ENCODE data around the gene LPAR3.

Gene LPAR3

DNA sequence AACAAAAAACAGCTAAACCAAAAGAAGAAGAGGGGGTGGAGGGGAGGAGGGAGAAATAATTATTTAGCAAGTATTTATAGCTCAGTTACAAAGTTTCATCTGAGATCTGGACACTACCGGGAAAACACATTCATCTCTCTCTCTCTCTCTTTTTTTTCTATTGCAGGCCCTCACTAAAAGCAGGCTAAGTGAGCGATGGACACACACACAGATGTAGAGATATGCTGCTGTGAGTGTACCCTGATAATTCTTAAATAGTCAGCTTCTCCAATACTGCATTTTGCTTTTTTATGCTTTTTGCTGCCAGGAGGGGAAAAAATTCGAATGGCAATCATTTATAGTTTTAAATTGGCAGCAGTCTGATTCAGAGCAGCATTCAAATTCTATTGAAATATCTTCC is 65.0 kb downstream of the LPAR3 start:
- DNase-seq (ENCODE audit: low read depth, low spot score): no peak

GRCh38 chr1:84827555-84827954 is 65.5 kb downstream of the LPAR3 start:
- no peak for DNase-seq (ENCODE audit: low read depth, low spot score)

GRCh38 chr1:84825161-84825560 is 67.8 kb downstream of the LPAR3 start:
- DNase-seq (ENCODE audit: low read depth, low spot score): no peak

- no peak for DNase-seq (ENCODE audit: low read depth, low spot score)
These were observed 69.0 kb downstream of the LPAR3 start for GRCh38 chr1:84823991-84824390.

GRCh38 chr1:84823511-84823910 is 69.5 kb downstream of the LPAR3 start:
- no peak for DNase-seq (ENCODE audit: low read depth, low spot score)

DNA sequence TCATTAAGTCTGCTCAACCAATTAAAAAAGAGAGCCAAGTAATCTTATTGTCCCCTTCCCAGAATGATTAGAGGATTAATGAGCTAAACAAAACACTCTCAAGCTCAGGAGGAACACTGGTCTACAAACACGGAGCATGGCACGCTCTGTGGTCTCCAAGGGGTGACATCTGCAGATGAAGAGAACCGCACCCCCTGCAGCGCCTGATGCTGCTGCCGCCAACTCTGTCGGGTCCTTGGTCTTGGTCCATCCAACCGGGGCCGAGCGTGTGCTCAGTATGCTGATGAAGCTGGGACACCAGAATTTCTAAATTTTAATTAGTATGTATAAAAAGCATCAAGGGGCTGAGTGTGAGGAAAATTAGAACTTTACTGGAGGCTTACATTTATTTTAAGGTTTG is 82.7 kb downstream of the LPAR3 start:
- no peak for DNase-seq (ENCODE audit: low read depth, low spot score)

GRCh38 chr1:84809023-84809422 is 84.0 kb downstream of the LPAR3 start:
- DNase-seq (ENCODE audit: low read depth, low spot score): no peak

GRCh38 chr1:84803604-84804003 is 89.4 kb downstream of the LPAR3 start:
- DNase-seq (ENCODE audit: low read depth, low spot score): no peak

DNA sequence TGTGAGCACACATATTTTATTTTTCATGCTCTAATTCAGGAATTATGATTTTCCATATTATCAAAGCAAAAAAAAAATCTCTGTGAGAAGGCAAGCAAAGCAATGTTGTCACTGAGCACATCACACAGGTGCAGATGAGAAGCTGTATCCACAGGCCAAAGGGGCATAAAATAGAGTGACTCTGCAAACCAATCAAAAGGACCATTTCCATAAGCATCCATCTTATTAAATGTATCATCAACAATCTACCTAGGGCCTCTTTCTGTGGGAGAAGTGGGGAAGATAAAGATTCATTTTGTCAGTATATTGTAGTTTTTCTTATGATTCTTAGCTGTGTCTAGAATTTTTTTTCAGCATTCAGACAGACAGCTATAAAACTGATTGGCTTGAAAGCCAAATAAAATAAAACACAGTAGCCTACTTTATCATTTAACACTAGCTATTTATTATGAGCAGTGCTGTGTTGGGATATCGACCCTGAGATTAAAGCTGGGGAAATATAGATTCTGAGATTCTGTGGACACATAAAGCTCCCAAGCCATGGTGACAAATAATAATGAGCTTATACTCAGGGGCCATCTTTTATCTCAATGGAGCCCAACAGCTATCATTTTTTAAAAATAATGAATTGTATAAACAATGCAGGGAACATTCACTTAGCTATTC is 90.3 kb downstream of the LPAR3 start:
- DNase-seq (ENCODE audit: low read depth, low spot score): no peak

DNA sequence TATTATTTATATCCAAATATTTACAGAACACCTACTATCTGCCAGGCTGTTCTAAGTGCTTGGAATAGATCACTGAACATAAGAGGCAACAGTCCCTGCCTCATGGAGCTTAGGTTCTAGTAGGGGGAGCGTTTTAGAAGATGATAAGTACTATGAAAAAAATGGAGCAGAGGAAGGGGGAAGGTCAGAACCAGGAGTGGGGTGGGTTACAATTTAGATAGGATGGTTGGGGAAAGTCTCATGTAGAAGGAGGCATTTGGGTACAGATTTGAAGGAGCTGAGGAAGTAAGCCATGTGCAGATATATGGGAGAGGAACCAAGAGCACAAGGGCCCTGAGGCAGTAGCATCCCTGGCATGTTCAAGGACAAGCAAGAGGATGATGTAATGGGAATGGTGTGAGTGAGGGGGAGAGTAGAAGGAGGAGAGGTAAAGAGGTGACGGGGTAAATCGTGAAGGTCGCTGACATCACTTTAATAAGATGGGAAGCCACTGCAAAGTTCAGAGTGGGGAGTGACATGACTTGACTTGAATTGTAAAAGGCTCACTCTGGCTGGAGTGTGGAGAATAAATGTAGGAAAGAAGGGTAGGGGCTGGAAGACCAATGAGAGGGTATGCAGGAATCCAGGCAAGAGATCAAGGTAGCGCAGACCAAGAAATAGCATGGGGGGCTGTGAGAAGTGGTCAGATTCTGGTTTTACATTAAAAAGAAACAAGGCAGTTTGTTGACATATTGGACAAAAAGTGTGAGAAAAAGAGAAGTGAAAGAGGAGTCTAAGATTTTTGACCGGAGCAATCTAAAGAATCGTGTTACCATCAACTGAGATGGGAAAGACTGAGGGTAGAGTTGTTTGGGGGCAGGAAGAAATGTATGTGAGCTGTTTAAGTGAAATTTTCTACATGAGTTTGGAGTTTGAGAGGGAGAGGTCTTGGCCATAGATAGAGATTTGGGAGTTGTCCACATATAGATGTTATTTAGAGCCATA is 92.6 kb downstream of the LPAR3 start:
- DNase-seq (ENCODE audit: low read depth, low spot score): no peak

GRCh38 chr1:84797603-84798002 is 95.4 kb downstream of the LPAR3 start:
- DNase-seq (ENCODE audit: low read depth, low spot score): no peak

GRCh38 chr1:84795966-84796600 is 96.9 kb downstream of the LPAR3 start:
- no peak for DNase-seq (ENCODE audit: low read depth, low spot score)

- no peak for DNase-seq (ENCODE audit: low read depth, low spot score)
These were observed 97.8 kb downstream of the LPAR3 start for GRCh38 chr1:84795213-84795612.

GRCh38 chr1:84792421-84792820 is 100.6 kb downstream of the LPAR3 start:
- DNase-seq (ENCODE audit: low read depth, low spot score): no peak

DNA sequence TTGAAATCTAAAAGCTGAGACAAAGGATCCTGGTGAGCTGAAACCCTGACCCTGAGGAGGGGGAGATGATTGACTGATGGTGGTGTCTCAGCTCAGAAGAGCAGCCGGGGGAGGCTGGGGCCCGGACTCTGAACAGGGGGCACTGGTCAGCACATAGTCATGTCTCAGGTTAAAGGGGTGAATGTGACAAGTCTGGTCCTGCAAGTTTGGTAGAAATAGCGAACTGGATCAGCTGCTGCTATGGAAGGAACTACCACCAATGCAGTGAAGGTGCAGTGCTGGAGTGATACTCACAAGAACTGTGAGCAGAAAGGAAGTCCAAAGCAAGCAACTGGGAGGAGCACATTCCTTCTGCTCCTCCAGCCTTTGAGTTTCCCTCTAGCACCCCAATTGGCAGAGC is 104.0 kb downstream of the LPAR3 start:
- no peak for DNase-seq (ENCODE audit: low read depth, low spot score)

DNA sequence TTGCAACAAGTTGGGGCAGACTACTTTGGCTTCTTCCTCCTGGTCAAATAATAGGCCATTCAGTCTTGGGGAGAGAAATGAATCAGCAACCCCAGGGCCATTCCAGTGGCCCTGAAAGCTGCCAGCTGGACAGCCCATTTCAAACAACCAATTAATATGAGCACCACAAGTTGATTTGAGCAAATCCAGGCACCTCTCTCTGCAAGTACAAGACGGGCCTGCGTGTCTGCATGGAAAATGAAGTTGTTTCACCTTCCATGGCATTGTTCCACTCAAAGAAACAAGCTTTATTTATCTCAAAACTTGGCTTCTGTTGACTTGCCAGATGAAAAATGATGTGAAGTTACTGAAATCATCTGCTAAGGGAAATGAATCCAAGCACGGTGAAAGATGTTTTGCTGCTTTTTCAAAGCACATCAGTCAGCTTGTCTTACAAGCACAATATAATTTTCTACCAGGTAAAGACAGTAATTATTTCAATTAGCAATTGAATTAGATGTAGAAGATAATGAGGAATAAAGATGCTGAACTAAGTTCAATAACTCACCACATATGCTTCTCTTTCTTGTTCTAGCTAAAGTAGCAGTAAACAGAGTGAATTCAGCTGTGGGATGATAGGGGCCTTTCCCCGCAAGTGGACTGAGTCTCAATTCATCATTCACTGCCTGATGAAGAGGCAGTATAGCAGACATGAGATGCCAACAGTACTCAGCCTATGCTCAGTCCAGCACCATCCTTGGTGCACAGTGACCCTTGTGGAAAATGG is 107.6 kb downstream of the LPAR3 start:
- DNase-seq (ENCODE audit: low read depth, low spot score): no peak

GRCh38 chr1:84782881-84783280 is 110.1 kb downstream of the LPAR3 start:
- DNase-seq (ENCODE audit: low read depth, low spot score): no peak

DNA sequence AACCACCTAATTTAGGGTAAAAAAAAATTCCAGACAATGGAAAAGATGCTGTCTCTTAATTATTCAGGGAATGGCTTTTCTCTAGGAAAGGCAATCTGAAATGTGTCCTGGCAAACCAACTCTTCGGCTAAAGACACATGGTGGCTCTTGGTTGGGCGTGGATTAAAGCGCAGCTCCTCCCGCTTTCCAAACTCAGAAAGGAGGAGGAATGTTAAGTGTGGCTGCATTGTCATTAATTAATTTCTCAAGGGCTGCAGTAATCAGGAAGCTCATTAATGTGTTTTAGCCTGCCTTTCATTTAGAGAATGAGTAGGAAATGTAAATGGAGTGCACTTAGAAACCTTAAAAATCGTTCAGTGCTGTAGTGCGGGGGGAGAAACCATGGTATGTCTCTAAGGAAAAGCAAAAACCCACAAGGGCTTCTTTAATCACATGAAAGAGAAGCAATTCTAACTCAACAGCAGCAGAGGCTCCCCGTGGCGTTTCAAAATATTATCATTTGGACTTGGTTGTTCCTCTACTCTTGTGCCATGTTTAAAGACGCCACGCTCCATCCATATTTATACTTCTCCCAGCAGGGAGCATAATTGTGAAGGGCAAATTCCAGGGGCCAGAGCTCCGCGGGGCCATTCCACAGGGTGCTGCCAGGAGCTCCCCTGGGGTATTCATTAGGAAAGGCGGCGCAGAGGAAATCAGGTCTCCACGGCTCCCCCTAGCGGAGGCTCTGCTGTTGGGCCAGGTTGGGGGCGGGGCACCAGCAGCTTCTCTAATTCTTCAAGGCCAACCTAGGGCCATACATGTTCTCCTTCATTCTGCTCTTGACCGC is 110.8 kb downstream of the LPAR3 start:
- peak; percentile 33 for DNase-seq (ENCODE audit: low read depth, low spot score)

DNA sequence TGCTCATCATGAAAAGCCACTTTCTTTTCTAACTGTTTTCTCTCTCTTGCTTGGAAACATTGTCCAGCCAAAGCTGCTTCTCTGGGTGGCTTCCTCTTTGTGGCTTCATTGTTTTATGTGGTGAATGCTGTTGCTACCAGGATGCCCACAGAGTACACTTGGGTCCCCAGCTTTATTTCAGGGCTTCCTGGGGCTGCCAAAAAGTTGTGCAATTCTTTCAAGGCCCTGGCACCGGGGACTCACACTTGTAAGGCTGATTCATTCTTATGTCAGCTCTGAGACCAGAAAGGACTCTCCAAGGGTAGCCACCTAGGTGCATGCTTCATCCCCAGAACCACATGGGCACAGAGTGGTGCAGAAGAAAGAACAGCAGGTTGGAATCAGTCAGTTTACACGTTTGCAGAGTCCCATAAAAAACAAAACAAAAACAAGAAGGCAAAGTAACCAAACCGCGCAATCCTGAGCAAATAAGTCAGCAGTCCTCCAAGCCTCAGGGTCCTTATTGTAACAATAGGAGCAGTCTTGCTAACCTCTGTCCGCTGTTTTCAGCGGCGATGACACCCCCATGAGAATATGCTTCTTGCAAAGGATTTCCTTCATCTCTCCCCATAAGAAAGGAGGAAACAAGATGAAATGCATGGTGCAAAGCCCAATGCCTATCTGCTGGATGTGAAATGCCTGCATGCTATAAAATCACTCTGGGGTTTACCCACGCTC is 112.8 kb downstream of the LPAR3 start:
- DNase-seq (ENCODE audit: low read depth, low spot score): no peak

DNA sequence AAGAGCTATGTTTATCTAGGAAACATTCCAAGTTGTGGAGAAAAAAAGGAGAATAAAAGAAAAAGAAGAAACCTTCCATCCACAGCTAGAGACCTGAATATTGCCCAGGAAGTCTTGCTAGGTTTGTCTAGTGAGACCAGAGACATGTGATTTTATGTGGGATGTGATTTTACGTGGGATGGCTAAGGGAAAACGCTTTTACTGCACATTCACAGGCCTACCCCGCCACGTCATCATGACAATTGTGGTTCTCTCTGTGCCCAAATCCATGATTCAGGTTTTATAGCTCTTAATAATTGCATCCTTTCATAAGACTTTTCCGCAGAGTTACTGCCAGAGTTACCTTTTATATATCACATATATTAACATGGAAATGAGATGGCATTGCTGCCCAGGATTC is 116.4 kb downstream of the LPAR3 start:
- no peak for DNase-seq (ENCODE audit: low read depth, low spot score)

Data from activated CD4-positive, CD25-positive, alpha-beta regulatory T cell treated with anti-CD3 and anti-CD28 coated beads, Interleukin-2, amount 50 U/mL, for 16 hours (primary cell).